GM12892 (cell line): ENCODE results near the gene MIR17HG.
A peak's percentile ranks its signal among the peaks of the same experiment; 100 is the strongest.

Source experiments
- DNase-seq: peaks from one replicate; pipeline ENCODE4 v3.0.0; 2011; ENCODE audit not compliant: insufficient read length
- FAIRE-seq: peaks from 2 replicates; lab custom pipeline; 2011; peaks lifted over from hg19 to GRCh38; lab: Jason Lieb, UNC
- POLR2A ChIP-seq: IDR thresholded peaks from 2 replicates; pipeline ENCODE4 v1.6.1; 2011; ENCODE audit warnings: low read depth, low read length, control low read depth
- POLR2AphosphoS5 ChIP-seq: IDR thresholded peaks from 2 replicates; pipeline ENCODE4 v1.6.1; 2011; ENCODE audit warnings: low read depth, low read length, control low read depth
- TAF1 ChIP-seq: IDR thresholded peaks from 2 replicates; pipeline ENCODE4 v1.6.1; 2011; ENCODE audit warnings: low read depth, mild to moderate bottlenecking, control low read depth, low read length, borderline replicate concordance

Gene MIR17HG

GRCh38 chr13:91359111-91359510 is 11.6 kb downstream of the MIR17HG start:
- DNase-seq (no peak), FAIRE-seq (no peak)
- TF ChIP-seq POLR2A: no peak
- no peak for TF ChIP-seq TAF1
- TF ChIP-seq POLR2AphosphoS5: no peak

GRCh38 chr13:91359631-91360030 is 12.1 kb downstream of the MIR17HG start:
- no peak for FAIRE-seq
- no peak for DNase-seq
- TF ChIP-seq POLR2A (no peak), POLR2AphosphoS5 (no peak), TAF1 (no peak)

GRCh38 chr13:91360246-91360751 is 12.8 kb downstream of the MIR17HG start:
- DNase-seq (no peak), FAIRE-seq (no peak)
- no peak; the same call in 1 of the 2 replicates for TF ChIP-seq POLR2AphosphoS5
- no peak; the same call in 1 of the 2 replicates for TF ChIP-seq POLR2A
- TF ChIP-seq TAF1: no peak

- TF ChIP-seq TAF1: no peak
- no peak for TF ChIP-seq POLR2A
- TF ChIP-seq POLR2AphosphoS5: no peak
- FAIRE-seq (no peak), DNase-seq (no peak)
Observed at GRCh38 chr13:91361755-91362271, 14.3 kb downstream of the MIR17HG start.

GRCh38 chr13:91362908-91363307 is 15.4 kb downstream of the MIR17HG start:
- TF ChIP-seq TAF1: no peak
- no peak for TF ChIP-seq POLR2A
- TF ChIP-seq POLR2AphosphoS5: no peak
- DNase-seq (no peak), FAIRE-seq (no peak)

- no peak for DNase-seq
- no peak for TF ChIP-seq POLR2AphosphoS5
- FAIRE-seq: no peak
Observed at GRCh38 chr13:91368101-91368500, 20.6 kb downstream of the MIR17HG start.

- TF ChIP-seq POLR2A: no peak
- no peak for DNase-seq
- FAIRE-seq: peak; percentile 67
Observed at GRCh38 chr13:91368676-91369440, 21.4 kb downstream of the MIR17HG start.

GRCh38 chr13:91369441-91369831 is 21.9 kb downstream of the MIR17HG start:
- FAIRE-seq (peak; percentile 24), DNase-seq (no peak)
- TF ChIP-seq TAF1: no peak
- TF ChIP-seq POLR2AphosphoS5: no peak
- TF ChIP-seq POLR2A: no peak

- DNase-seq: no peak
- no peak for TF ChIP-seq TAF1
- TF ChIP-seq POLR2AphosphoS5: no peak
- no peak for TF ChIP-seq POLR2A
- no peak for FAIRE-seq
Observed at GRCh38 chr13:91370501-91370900, 23.0 kb downstream of the MIR17HG start.

- TF ChIP-seq POLR2AphosphoS5 (no peak), POLR2A (no peak)
- DNase-seq (no peak), FAIRE-seq (peak; percentile 80)
Observed at GRCh38 chr13:91372911-91373310, 25.4 kb downstream of the MIR17HG start.

GRCh38 chr13:91375116-91375729 is 27.7 kb downstream of the MIR17HG start:
- DNase-seq (no peak), FAIRE-seq (peak; percentile 81)
- TF ChIP-seq TAF1 (no peak), POLR2AphosphoS5 (no peak), POLR2A (no peak)

- no peak for TF ChIP-seq TAF1
- TF ChIP-seq POLR2AphosphoS5: no peak
- TF ChIP-seq POLR2A: no peak
- DNase-seq (no peak), FAIRE-seq (no peak)
Observed at GRCh38 chr13:91381371-91381770, 33.9 kb downstream of the MIR17HG start.
